ENCODE measurements around the gene SNX11.

SNX11 gene

GRCh38 chr17:48107137-48108055 lies at the start of gene SNX11:
Gene SNX11 (plus strand): TSS chr17:48107766. CDS start chr17:48112044, 4,278 bp downstream.
- POLR2A ChIA-PET: interaction anchor here (0.5 to 2.3 kb wide), 21 partner anchors 9 to 519 kb away, joined by 3 to 20 read pairs (median 4); partner anchors contain the start of genes HOXB9, LRRC46, MRPL10 and NFE2L1
- peak; percentile 76; the same call in 1 of the 2 replicates for TF ChIP-seq CTCF (tag by site-specific recombination; IDR thresholded peaks at IDR 0.05)
- no peak for TF ChIP-seq ZNF175 (tag by site-specific recombination; IDR thresholded peaks at IDR 0.05)
- TF ChIP-seq ZNF335 (tag by site-specific recombination; conservative IDR thresholded peaks at IDR 0.05): peak; percentile 68
- no peak for TF ChIP-seq ZNF292 (tag by site-specific recombination; IDR thresholded peaks at IDR 0.05; ENCODE audit: borderline replicate concordance, low read depth)
- no peak for TF ChIP-seq ZNF350 (tag by site-specific recombination; IDR thresholded peaks at IDR 0.05)
- TF ChIP-seq ZNF2 (tag by site-specific recombination; IDR thresholded peaks at IDR 0.05): no peak
- TF ChIP-seq ZSCAN4 (tag by site-specific recombination; IDR thresholded peaks at IDR 0.05): no peak
- TF ChIP-seq HIC1 (tag by site-specific recombination; IDR thresholded peaks at IDR 0.05): peak; percentile 56; the same call in 1 of the 2 replicates
- TF ChIP-seq ZNF558 (tag by site-specific recombination; IDR thresholded peaks at IDR 0.05): no peak; the same call in 1 of the 2 replicates
- peak; percentile 12; the same call in 1 of the 2 replicates for TF ChIP-seq ZNF561 (tag by site-specific recombination; IDR thresholded peaks at IDR 0.05; ENCODE audit: borderline replicate concordance)
- TF ChIP-seq ZNF48 (tag by site-specific recombination; IDR thresholded peaks at IDR 0.05): no peak
- no peak; the same call in 1 of the 2 replicates for TF ChIP-seq ZNF610 (tag by site-specific recombination; IDR thresholded peaks at IDR 0.05; ENCODE audit: borderline replicate concordance)
- TF ChIP-seq ZNF664 (tag by site-specific recombination; IDR thresholded peaks at IDR 0.05): no peak
- TF ChIP-seq YY1 (tag by site-specific recombination; IDR thresholded peaks at IDR 0.05): 0 out of 2 replicates have a peak, but pooled peaks have one; percentile 22
- peak; percentile 85 for TF ChIP-seq ZNF518A (tag by site-specific recombination; conservative IDR thresholded peaks at IDR 0.05; ENCODE audit: low read depth)
- no peak for TF ChIP-seq ZNF433 (tag by site-specific recombination; IDR thresholded peaks at IDR 0.05; ENCODE audit: low read depth)
- TF ChIP-seq PRDM1 (tag by site-specific recombination; IDR thresholded peaks at IDR 0.05): no peak
- no peak for TF ChIP-seq ZBTB7A (tag by site-specific recombination; IDR thresholded peaks at IDR 0.05; ENCODE audit: low read depth)
- TF ChIP-seq ZNF585B (tag by site-specific recombination; IDR thresholded peaks at IDR 0.05): no peak
- TF ChIP-seq TRIM28 (IDR thresholded peaks at IDR 0.05; ENCODE audit: borderline replicate concordance, low read length): no peak
- TF ChIP-seq ZNF514 (tag by site-specific recombination; IDR thresholded peaks at IDR 0.05): no peak
- TF ChIP-seq ZBTB10 (tag by site-specific recombination; IDR thresholded peaks at IDR 0.05): peak; percentile 90
- no peak for TF ChIP-seq ZNF202 (tag by site-specific recombination; IDR thresholded peaks at IDR 0.05; ENCODE audit: borderline replicate concordance)

More at GRCh38 chr17:48107137-48108055, at the start of gene SNX11:
- Histone ChIP-seq H3K36me3 (ENCODE audit: control insufficient read depth in 2 of 2, insufficient read depth in 1 of 2, low read length in 2 of 2) (no peaks in the 10 kb centered on the region), H3K4me3 (ENCODE audit: low read depth, low read length) (peak within 1 kb of the TSS; percentile 81), H3K4me1 (ENCODE audit: control insufficient read depth, insufficient read depth, low read length) (peaks cover 8% of the 10 kb centered on the region), H3K9me3 (ENCODE audit: control insufficient read depth, insufficient read depth, low read depth, low read length) (no peaks in the 10 kb centered on the region), H3K27ac (ENCODE audit: extremely low read depth, low read depth, low read length) (peak within 1 kb of the TSS; percentile 87)
- CTCF ChIA-PET: interaction anchor here (0.6 to 3.4 kb wide), 14 partner anchors 10 to 263 kb away, joined by 3 to 15 read pairs (median 5); partner anchors contain the start of gene CDK5RAP3
